SH-SY5Y (cell line): Measurements from ENCODE around the gene SAFB.

ENCODE experiments used
- GATA2 ChIP-seq: IDR thresholded peaks from 2 replicates; pipeline ENCODE4 v1.6.1; 2011; ENCODE audit warnings: mild to moderate bottlenecking, low read depth, low read length
- GATA3 ChIP-seq: IDR thresholded peaks from 2 replicates; pipeline ENCODE4 v1.6.1; 2011; ENCODE audit warnings: low read depth, mild to moderate bottlenecking, low read length, moderate library complexity

GRCh38 chr19:5684694-5685430 is 62.0 kb downstream of the SAFB start:
- TF ChIP-seq GATA2: no peak
- no peak for TF ChIP-seq GATA3
